ENCODE measurements around the gene MYLK.

The MYLK gene

DNA sequence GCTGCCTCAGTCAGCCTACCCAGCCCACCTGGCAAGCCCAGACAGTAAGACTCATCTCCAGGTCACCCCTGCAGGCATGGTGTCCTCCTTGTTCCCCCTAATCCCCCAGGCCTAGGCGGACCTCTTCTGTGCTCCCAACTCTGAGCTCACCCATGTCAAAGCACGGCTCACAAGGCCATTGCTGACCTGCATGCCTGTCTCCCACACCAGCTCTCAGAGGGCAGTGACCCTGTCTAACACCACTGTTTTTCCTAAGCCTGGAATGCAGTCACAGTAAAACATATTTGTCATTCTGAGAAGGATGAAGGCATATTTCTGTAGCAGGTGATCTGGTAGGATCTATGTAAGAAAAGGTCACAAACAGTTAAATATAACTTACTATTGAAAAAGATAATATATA is 189.0 kb downstream of the MYLK start:
- no peak overlapping the region for H3K4me3 ChIP-seq (replicated peaks in 1 of 2; ENCODE audit: low read depth in 2 of 2, low read length in 2 of 2)
- TF ChIP-seq, protein P1, sequence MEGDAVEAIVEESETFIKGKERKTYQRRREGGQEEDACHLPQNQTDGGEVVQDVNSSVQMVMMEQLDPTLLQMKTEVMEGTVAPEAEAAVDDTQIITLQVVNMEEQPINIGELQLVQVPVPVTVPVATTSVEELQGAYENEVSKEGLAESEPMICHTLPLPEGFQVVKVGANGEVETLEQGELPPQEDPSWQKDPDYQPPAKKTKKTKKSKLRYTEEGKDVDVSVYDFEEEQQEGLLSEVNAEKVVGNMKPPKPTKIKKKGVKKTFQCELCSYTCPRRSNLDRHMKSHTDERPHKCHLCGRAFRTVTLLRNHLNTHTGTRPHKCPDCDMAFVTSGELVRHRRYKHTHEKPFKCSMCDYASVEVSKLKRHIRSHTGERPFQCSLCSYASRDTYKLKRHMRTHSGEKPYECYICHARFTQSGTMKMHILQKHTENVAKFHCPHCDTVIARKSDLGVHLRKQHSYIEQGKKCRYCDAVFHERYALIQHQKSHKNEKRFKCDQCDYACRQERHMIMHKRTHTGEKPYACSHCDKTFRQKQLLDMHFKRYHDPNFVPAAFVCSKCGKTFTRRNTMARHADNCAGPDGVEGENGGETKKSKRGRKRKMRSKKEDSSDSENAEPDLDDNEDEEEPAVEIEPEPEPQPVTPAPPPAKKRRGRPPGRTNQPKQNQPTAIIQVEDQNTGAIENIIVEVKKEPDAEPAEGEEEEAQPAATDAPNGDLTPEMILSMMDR (IDR thresholded peaks at IDR 0.05; ENCODE audit: low read depth, low read length) = no peak
- DNase-seq (ENCODE audit: low read depth in 2 of 2) = no peak

DNA sequence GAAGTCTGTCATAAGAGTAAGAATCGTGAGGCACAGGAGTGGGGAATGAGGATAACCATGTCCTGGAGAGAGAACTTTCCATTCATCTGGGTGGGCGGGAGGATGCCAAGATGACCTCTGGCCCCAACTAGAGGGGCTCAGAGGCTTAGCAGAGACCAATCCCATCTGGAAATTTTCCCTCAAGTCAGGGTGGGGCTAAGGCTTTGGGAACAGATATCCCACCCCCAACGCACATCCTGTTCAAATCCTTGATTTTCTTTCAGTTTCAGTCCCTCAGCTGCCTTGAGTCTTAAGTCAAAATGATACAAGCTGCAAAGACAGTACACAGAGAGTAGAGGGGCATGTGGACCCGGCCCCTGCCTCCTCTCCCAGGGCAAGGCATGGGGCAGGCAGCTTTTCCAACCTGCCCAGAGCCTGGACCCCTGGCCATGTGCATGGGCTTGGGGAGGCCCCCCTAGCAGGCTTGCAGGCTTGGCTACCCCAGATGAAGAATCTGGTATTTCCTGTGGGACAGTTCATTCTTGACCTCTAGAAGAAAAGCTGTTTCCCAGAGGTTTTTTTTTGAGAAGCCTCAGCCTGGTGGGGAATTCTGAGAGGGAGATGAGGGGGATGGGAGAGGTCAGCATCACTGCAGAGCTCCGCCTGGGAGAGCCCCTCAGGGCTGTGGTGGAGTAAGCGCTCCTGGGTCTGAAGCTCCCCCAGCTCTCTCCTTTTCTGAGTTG is 189.6 kb downstream of the MYLK start:
- TF ChIP-seq, protein P1 (IDR thresholded peaks at IDR 0.05; ENCODE audit: low read depth, low read length) = no peak
- DNase-seq (ENCODE audit: low read depth in 2 of 2) = peak in 1 of 2 donors; percentile 19
- H3K4me3 ChIP-seq (replicated peaks in 1 of 2; ENCODE audit: low read depth in 2 of 2, low read length in 2 of 2) = no peak overlapping the region

DNA sequence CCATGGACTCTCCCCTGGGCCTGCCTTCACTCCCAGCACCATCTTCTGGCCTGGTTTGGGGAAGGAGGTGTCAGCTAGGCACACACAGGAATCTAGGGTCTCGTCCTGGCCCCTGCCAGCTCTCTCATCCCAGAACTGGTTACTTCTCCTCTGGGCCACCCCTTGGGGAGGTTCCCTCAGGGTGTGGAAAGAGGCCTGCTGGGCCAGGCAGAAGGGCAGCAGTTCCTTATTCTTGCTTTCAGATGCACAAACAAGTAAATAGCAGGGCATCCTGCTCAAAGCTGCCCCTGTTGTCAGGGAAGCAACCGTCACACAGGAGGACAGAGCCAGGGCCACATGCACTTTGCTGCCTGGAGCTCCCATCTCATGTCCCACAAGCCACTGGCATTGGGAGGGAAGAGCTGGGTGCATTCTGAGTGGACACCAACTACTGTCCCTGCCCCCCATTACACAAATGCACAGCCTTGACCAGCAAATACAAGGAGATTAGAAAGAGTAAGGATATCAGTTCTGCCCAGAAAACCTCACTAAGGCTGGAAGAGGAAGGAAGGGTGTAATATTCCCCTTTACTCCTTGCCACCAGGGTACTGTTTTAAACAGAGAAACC is 190.4 kb downstream of the MYLK start:
- H3K4me3 ChIP-seq (replicated peaks in 1 of 2; ENCODE audit: low read depth in 2 of 2, low read length in 2 of 2) = no peak overlapping the region
- DNase-seq (ENCODE audit: low read depth in 2 of 2) = no peak
- TF ChIP-seq, protein P1 (IDR thresholded peaks at IDR 0.05; ENCODE audit: low read depth, low read length) = no peak

DNA sequence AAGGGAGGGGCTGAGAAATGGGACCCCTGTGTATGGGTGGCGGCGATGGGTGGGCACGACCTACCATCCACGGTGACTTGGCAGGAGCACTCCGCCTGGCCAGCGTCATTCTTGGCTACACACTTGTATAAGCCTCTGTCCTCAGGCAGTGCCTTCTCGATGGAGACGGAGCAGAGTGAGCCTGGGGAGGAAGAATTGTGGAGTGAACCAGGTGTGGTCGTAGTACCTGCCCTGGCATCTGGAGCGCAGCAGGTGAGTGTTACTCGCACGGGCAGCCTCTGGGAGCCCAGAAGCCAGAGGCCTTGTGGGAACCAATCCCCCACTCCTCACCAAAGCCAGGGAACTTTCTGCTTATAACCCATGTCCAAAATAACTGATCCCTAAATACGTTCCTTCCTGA is 191.5 kb downstream of the MYLK start:
- TF ChIP-seq, protein P1 (IDR thresholded peaks at IDR 0.05; ENCODE audit: low read depth, low read length) = no peak
- no peak for DNase-seq (ENCODE audit: low read depth in 2 of 2)
- H3K4me3 ChIP-seq (replicated peaks in 1 of 2; ENCODE audit: low read depth in 2 of 2, low read length in 2 of 2) = no peak overlapping the region

DNA sequence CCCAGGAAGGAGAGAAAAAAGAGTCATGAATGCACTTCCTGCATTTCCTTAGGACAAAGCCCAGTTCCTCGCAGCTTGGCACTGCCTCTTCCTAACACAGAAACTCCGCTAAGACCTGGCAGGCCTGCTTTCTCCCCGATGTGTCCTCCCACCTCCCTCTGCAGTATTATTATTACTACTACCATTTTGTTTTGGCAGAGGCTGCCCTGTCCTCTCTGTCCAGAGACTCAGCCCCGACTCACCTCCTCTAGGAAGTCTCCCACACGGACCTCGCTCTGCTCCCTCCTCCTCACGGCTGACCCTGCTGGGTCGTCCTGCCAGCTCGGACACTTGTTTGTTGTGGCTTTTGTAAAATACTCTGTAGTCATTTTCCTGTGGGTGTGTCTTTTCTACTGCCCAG is 192.1 kb downstream of the MYLK start:
- TF ChIP-seq, protein P1 (IDR thresholded peaks at IDR 0.05; ENCODE audit: low read depth, low read length) = no peak
- peak in 1 of 2 donors; percentile 46 for DNase-seq (ENCODE audit: low read depth in 2 of 2)
- H3K4me3 ChIP-seq (replicated peaks in 1 of 2; ENCODE audit: low read depth in 2 of 2, low read length in 2 of 2) = no peak overlapping the region

DNA sequence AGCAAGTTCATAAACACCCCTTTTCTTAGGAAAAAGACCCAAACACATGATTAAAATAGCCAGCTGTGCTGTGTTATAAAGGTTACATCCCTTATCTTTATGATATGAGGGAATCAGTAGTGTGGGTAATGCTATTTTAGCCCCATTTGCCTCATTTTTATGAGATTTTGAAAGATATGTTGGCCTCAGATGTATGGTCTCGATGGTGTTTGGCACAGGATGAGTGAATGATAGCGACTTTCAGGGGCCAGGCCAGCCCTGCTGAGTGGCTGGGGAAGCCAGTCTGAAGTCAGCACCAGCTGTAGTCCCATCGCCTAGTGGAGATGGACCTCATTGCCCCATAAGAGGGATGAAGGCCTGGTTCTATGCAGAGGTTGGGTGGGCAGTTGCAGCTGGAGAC is 194.3 kb downstream of the MYLK start:
- TF ChIP-seq, protein P1 (IDR thresholded peaks at IDR 0.05; ENCODE audit: low read depth, low read length) = no peak
- DNase-seq (ENCODE audit: low read depth in 2 of 2) = no peak
- H3K4me3 ChIP-seq (replicated peaks in 1 of 2; ENCODE audit: low read depth in 2 of 2, low read length in 2 of 2) = no peak overlapping the region

Measured in cardiac fibroblast (primary cell).